HFFc6 (cell line): ENCODE data around the gene CCM2L. TPM values are rescaled to one million over a fixed set of nuclear protein-coding genes. Genes with fewer than 3 reads are reported as not detected.

Experiments
- DNase-seq: peaks from one replicate; pipeline ENCODE4 v3.0.0-alpha.2; 2018
- H3K27ac Mint-ChIP-seq: 2 replicates; pipeline ENCODE4 v1.8.0; 2020; ENCODE audit warnings: mild to moderate bottlenecking, mixed read lengths
- H3K27me3 Mint-ChIP-seq: 2 replicates; pipeline ENCODE4 v1.8.0; 2021; ENCODE audit warnings: mild to moderate bottlenecking, moderate library complexity, mixed read lengths; ENCODE audit not compliant: insufficient read depth
- H3K36me3 Mint-ChIP-seq: 2 replicates; pipeline ENCODE4 v1.8.0; 2021; ENCODE audit warnings: low read depth, mixed read lengths
- H3K4me1 Mint-ChIP-seq: 2 replicates; pipeline ENCODE4 v1.8.0; 2020; ENCODE audit warnings: low read depth, mixed read lengths
- H3K4me3 Mint-ChIP-seq: 2 replicates; pipeline ENCODE4 v1.8.0; 2020; ENCODE audit warnings: mild to moderate bottlenecking, moderate library complexity, mixed read lengths
- H3K9me3 Mint-ChIP-seq: 2 replicates; pipeline ENCODE4 v1.8.0; 2020; ENCODE audit warnings: mild to moderate bottlenecking, mixed read lengths
- total RNA-seq, 6 experiments: library from RNA; stranded (reverse); fragmentation: NEBNext Ultra II Directional; extraction: Animal tissue kit (Norgen Biotek cat#: 25700); gene quantifications; 2 replicates in 1 of 6; 3 replicates in 5 of 6; pipeline ENCODE4 v1.2.3, GENCODE V29; 2021
- TF ChIP-seq, protein P1 (sequence below): fragments of 200-600 bp; sonication (generic); IDR thresholded peaks from 2 replicates; pipeline ENCODE4 v1.5.0; 2021; ENCODE audit warnings: antibody characterized with exemption, mild to moderate bottlenecking

CCM2L gene
- total RNA-seq, 6 experiments from 2014 or later: not detected

DNA sequence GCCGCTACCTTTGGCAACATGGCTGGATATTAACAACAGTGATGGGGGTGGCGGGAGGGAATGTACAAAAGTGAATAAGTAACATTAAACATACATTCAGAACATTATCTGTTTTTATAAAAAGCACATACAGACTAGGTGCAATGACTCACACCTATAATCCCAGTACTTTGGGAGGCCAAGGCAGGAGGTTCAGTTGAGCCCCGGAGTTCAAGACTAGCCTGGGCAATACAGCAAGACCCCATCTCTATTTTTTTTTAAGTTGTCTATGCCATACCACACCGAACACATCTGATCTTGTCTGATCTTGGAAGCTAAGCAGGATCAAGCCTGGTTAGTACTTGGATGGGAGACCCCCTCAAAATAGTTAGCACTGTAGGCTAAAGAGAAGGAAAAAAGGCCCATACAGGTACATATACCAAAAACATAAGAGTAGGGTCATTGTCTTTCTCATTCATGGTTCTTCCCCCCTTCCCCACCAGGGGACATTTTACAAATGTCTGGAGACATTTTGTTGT, 40.1 kb downstream of the CCM2L start:
- Mint-ChIP-seq H3K9me3 (no peaks in the 10 kb centered on the region), H3K36me3 (0 out of 2 replicates have a peak, but pooled peaks cover 6% of the 10 kb centered on the region), H3K4me1 (no peaks in the 10 kb centered on the region), H3K27me3 (peaks cover 40% of the 10 kb centered on the region), H3K27ac (no peak overlapping the region), H3K4me3 (no peak overlapping the region)
- TF ChIP-seq, protein P1, sequence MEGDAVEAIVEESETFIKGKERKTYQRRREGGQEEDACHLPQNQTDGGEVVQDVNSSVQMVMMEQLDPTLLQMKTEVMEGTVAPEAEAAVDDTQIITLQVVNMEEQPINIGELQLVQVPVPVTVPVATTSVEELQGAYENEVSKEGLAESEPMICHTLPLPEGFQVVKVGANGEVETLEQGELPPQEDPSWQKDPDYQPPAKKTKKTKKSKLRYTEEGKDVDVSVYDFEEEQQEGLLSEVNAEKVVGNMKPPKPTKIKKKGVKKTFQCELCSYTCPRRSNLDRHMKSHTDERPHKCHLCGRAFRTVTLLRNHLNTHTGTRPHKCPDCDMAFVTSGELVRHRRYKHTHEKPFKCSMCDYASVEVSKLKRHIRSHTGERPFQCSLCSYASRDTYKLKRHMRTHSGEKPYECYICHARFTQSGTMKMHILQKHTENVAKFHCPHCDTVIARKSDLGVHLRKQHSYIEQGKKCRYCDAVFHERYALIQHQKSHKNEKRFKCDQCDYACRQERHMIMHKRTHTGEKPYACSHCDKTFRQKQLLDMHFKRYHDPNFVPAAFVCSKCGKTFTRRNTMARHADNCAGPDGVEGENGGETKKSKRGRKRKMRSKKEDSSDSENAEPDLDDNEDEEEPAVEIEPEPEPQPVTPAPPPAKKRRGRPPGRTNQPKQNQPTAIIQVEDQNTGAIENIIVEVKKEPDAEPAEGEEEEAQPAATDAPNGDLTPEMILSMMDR: no peak
- DNase-seq: no peak

DNA sequence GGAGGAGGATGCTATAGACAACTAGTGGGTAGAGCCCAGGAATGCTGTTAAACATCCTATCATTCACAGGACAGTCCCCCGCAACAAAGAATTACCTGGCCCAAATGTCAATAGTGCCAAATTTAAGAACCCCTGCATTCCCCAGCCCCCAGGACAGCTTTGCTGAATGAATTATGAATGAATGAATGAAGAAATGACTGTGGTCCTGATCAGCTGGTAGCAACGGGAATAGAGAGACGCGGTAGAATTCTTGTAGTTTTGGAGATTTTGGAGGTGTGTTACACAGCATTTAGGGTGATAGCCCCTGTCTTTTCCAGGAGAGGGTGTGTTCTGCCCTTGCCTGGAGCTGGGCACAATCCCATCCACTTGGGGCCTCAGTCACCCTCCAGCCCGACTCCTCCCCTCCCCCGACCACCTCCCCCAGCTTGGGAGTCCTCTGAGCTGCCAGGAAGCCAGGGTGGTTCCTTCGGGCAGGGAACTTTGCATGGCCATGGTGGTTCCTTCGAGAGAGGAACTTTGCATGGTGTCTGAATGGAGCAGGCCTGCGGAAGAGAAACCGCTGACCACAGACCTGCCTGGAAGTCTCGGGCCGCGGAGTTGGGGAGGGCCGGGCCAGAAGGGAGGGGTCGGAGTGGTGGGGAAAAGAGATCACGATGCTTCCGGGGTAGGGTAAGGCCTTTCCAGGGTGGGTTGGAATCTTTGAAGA, 40.8 kb downstream of the CCM2L start:
- H3K27me3 Mint-ChIP-seq: peaks cover 39% of the 10 kb centered on the region
- TF ChIP-seq, protein P1: no peak
- no peak overlapping the region for H3K27ac Mint-ChIP-seq
- 0 out of 2 replicates have a peak, but pooled peaks cover 6% of the 10 kb centered on the region for H3K36me3 Mint-ChIP-seq
- H3K4me1 Mint-ChIP-seq: no peaks in the 10 kb centered on the region
- H3K9me3 Mint-ChIP-seq: no peaks in the 10 kb centered on the region
- DNase-seq: no peak
- H3K4me3 Mint-ChIP-seq: no peak overlapping the region

DNA sequence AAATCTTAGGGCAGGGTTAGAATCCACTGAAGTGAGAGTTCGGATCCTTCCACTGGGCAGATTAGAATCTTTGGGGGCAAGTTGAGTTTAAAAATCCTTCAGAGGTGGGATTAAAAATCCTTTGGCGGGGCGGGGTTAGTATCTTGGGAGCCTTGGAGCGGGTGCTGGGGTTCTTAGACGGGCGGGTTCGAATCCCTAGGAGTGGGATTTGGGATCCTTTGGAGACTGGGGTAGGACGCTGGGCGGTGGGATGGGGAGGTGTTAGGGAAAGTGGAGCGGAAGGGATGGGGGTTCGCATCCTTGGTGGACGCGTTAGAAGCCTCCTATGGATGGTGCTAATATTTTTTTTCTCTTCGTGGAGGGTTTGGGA, 41.5 kb downstream of the CCM2L start:
- H3K4me3 Mint-ChIP-seq: no peak overlapping the region
- H3K9me3 Mint-ChIP-seq: no peaks in the 10 kb centered on the region
- H3K27ac Mint-ChIP-seq: no peak overlapping the region
- peaks cover 42% of the 10 kb centered on the region for H3K27me3 Mint-ChIP-seq
- DNase-seq: no peak
- TF ChIP-seq, protein P1: no peak
- H3K36me3 Mint-ChIP-seq: 0 out of 2 replicates have a peak, but pooled peaks cover 6% of the 10 kb centered on the region
- H3K4me1 Mint-ChIP-seq: no peaks in the 10 kb centered on the region

DNA sequence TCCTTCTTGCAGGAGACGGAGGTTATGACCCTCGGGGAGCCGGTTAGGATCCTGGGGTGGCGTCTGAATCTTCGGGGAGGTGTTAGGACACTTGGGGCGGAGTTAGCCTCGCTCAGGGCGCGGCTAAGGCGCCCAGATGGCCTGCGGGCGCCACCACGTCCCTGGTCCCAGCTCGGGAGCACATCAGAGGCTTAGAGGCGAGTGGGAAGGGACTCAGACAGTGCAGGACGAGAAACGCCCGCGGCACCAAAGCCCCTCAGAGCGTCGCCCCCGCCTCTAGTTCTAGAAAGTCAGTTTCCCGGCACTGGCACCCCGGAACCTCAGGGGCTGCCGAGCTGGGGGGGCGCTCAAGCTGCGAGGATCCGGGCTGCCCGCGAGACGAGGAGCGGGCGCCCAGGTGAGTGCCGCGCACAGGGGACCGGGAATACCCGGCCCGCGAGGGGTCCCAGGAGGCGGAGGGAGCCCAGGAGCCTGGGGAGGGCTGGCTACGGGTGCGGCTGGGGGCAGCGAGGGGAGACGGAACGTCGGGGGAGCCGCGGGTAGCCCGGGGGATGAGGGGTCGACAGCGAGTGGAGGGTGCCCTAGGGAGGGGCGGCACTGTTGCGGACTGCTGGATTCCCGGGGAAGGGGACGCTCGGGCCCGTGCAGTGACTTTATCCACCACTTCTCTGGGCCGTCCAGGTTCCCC, 42.0 kb downstream of the CCM2L start, which contains the start of gene HCK:
HCK (plus strand) TSS at position 153 of the 688 bp plus-strand sequence.
- H3K27ac Mint-ChIP-seq: no peak within 1 kb of the TSS
- 0 out of 2 replicates have a peak, but pooled peaks cover 6% of the 10 kb centered on the region for H3K36me3 Mint-ChIP-seq
- H3K4me1 Mint-ChIP-seq: no peaks in the 10 kb centered on the region
- H3K27me3 Mint-ChIP-seq: peaks cover 46% of the 10 kb centered on the region
- no peak within 1 kb of the TSS for H3K4me3 Mint-ChIP-seq
- H3K9me3 Mint-ChIP-seq: no peaks in the 10 kb centered on the region
- TF ChIP-seq, protein P1: no peak
- no peak for DNase-seq

DNA sequence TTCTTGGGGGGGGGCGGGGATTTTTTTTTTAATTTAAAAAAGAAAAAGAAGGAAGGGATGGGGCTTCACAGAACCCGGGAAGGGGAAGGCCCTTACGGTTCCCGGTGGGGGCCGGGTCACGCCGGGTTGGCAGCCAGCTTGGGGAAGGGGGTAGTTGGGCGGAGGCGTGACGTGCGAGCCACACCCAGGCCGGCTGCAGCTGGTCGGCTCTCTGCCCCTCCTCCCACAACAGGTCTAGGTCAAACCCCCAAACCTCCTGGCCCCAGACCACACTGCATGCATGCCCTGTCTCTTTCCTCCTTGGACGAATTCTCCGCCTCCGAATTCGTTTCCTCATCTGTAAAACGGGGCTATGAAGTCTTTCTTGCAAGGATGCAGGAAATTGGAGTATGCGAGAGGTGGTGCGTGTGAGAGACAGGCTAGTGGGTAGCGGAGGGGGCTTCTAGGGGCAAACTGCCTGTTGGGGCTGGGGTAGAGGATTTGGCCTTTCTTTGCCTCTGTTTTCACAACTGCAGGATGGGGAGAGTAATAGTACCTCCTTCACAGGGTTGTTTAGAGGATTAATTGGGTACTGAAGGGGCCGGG, 42.6 kb downstream of the CCM2L start:
- DNase-seq: no peak
- H3K27me3 Mint-ChIP-seq: peaks cover 47% of the 10 kb centered on the region
- no peak overlapping the region for H3K4me3 Mint-ChIP-seq
- no peak overlapping the region for H3K27ac Mint-ChIP-seq
- H3K9me3 Mint-ChIP-seq: no peaks in the 10 kb centered on the region
- no peaks in the 10 kb centered on the region for H3K4me1 Mint-ChIP-seq
- TF ChIP-seq, protein P1: no peak
- 0 out of 2 replicates have a peak, but pooled peaks cover 6% of the 10 kb centered on the region for H3K36me3 Mint-ChIP-seq
